ENCODE data around the gene FSIP2. TPM values are rescaled to one million over a fixed set of nuclear protein-coding genes. Genes with fewer than 3 reads are reported as not detected.

FSIP2 gene
- polyA plus RNA-seq, 3 donors: not detected

DNA sequence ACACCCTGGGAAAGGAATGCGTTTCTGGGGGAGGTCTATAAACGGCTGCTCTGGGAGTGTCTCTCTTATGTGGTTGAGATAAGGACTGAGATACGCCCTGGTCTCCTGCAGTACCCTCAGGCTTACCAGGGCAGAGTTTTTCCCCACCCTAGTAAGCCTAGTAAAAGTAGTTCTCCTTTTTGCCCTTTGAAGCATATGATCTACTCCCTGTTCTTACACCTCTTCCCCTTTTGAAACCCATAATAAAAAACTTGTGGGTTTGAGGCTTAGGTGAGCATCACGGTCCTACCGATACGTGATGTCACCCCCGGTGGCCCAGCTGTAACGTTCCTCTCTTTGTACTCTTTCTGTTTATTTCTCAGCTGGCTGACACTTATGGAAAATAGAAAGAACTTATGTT is 97.4 kb downstream of the FSIP2 start:
- Histone ChIP-seq H3K27ac (ENCODE audit: low read depth in 1 of 2, low read length in 2 of 2) (no peak overlapping the region), H3K4me1 (ENCODE audit: control insufficient read depth in 1 of 2, insufficient read depth in 2 of 2, low read length in 2 of 2) (no peaks in the 10 kb centered on the region), H3K9ac (ENCODE audit: insufficient read depth, low read length, poor library complexity, severe bottlenecking) (no peak overlapping the region), H3K4me2 (replicated peaks; ENCODE audit: extremely low read depth, low read length, poor library complexity, severe bottlenecking) (no peak overlapping the region), H2AFZ (ENCODE audit: insufficient read depth, low read depth, low read length, poor library complexity, severe bottlenecking) (no peak overlapping the region), H3K4me3 (replicated peaks in 1 of 3; ENCODE audit: low read depth in 2 of 3, low read length in 3 of 3) (no peak overlapping the region), H3K36me3 (replicated peaks in 1 of 2; ENCODE audit: control insufficient read depth in 1 of 2, insufficient read depth in 2 of 2, low read length in 2 of 2) (no peaks in the 10 kb centered on the region), H3K79me2 (ENCODE audit: insufficient read depth, low read length) (no peaks in the 10 kb centered on the region), H3K9me3 (replicated peaks in 1 of 2; ENCODE audit: control insufficient read depth in 1 of 2, insufficient read depth in 1 of 2, low read length in 2 of 2) (peaks cover 11 to 19% of the 10 kb centered on the region in 2 donors), H3K27me3 (ENCODE audit: control insufficient read depth in 2 of 2, insufficient read depth in 2 of 2, low read length in 2 of 2) (no peaks in the 10 kb centered on the region), H4K20me1 (ENCODE audit: insufficient read depth, low read length) (no peaks in the 10 kb centered on the region)
- H3K9me3 Mint-ChIP-seq: peaks cover 2 to 20% (median 11%) of the 10 kb centered on the region in 7 donors
- WGBS (ENCODE audit: insufficient coverage): no CpG with 5 or more reads among the region's 8 CpGs
- H3K27me3 Mint-ChIP-seq (ENCODE audit: low read depth in 3 of 3): no peaks in the 10 kb centered on the region
- no peak overlapping the region for H3K27ac Mint-ChIP-seq
- H3K4me3 Mint-ChIP-seq: no peak overlapping the region
- H3K36me3 Mint-ChIP-seq: no peaks in the 10 kb centered on the region
- intact Hi-C loops (cut with micrococcal nuclease): no loop called here
- TF ChIP-seq, protein P1, sequence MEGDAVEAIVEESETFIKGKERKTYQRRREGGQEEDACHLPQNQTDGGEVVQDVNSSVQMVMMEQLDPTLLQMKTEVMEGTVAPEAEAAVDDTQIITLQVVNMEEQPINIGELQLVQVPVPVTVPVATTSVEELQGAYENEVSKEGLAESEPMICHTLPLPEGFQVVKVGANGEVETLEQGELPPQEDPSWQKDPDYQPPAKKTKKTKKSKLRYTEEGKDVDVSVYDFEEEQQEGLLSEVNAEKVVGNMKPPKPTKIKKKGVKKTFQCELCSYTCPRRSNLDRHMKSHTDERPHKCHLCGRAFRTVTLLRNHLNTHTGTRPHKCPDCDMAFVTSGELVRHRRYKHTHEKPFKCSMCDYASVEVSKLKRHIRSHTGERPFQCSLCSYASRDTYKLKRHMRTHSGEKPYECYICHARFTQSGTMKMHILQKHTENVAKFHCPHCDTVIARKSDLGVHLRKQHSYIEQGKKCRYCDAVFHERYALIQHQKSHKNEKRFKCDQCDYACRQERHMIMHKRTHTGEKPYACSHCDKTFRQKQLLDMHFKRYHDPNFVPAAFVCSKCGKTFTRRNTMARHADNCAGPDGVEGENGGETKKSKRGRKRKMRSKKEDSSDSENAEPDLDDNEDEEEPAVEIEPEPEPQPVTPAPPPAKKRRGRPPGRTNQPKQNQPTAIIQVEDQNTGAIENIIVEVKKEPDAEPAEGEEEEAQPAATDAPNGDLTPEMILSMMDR (IDR thresholded peaks at IDR 0.05): no peak
- H3K4me1 Mint-ChIP-seq: no peaks in the 10 kb centered on the region
- no peak for DNase-seq

DNA sequence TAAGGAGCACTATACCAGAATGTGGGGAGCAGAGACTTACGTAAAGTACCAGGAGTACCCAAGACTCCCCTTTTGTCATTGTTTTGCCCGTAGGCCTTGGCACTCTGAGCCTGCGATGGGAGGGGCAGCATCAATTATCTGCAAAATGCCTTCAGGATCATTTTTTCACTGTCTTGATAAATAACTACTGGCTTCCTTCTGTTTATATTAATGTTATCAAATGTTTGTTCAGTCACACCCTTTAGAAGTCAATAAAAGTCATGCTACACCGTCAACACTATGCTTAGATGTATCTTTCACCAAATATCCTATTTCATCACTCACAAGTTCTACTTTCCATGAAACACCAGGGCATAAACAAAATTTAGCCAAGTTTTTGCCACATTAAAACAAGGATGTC is 116.3 kb downstream of the FSIP2 start:
- Histone ChIP-seq H3K4me1 (ENCODE audit: control insufficient read depth in 1 of 2, insufficient read depth in 2 of 2, low read length in 2 of 2) (no peaks in the 10 kb centered on the region), H4K20me1 (ENCODE audit: insufficient read depth, low read length) (no peaks in the 10 kb centered on the region), H3K9ac (ENCODE audit: insufficient read depth, low read length, poor library complexity, severe bottlenecking) (no peak overlapping the region), H3K27me3 (ENCODE audit: control insufficient read depth in 2 of 2, insufficient read depth in 2 of 2, low read length in 2 of 2) (no peaks in the 10 kb centered on the region), H3K27ac (ENCODE audit: low read depth in 1 of 2, low read length in 2 of 2) (no peak overlapping the region), H3K4me3 (replicated peaks in 1 of 3; ENCODE audit: low read depth in 2 of 3, low read length in 3 of 3) (no peak overlapping the region), H3K9me3 (replicated peaks in 1 of 2; ENCODE audit: control insufficient read depth in 1 of 2, insufficient read depth in 1 of 2, low read length in 2 of 2) (peaks cover 17 to 21% of the 10 kb centered on the region in 2 donors), H2AFZ (ENCODE audit: insufficient read depth, low read depth, low read length, poor library complexity, severe bottlenecking) (no peak overlapping the region), H3K4me2 (replicated peaks; ENCODE audit: extremely low read depth, low read length, poor library complexity, severe bottlenecking) (no peak overlapping the region), H3K79me2 (ENCODE audit: insufficient read depth, low read length) (no peaks in the 10 kb centered on the region), H3K36me3 (replicated peaks in 1 of 2; ENCODE audit: control insufficient read depth in 1 of 2, insufficient read depth in 2 of 2, low read length in 2 of 2) (no peaks in the 10 kb centered on the region)
- peaks cover 6 to 14% (median 11%) of the 10 kb centered on the region in 7 donors for H3K9me3 Mint-ChIP-seq
- intact Hi-C loops (cut with micrococcal nuclease): no loop called here
- no peak for DNase-seq
- 94% methylated on average over 3 of the region's 4 CpGs for WGBS (ENCODE audit: insufficient coverage)
- H3K27me3 Mint-ChIP-seq (ENCODE audit: low read depth in 3 of 3): peaks cover 0 to 1% (median 0%) of the 10 kb centered on the region in 3 donors
- H3K4me1 Mint-ChIP-seq: no peaks in the 10 kb centered on the region
- H3K4me3 Mint-ChIP-seq: no peak overlapping the region
- H3K27ac Mint-ChIP-seq: no peak overlapping the region
- H3K36me3 Mint-ChIP-seq: no peaks in the 10 kb centered on the region
- TF ChIP-seq, protein P1 (IDR thresholded peaks at IDR 0.05): no peak

Measured in CD14-positive monocyte (primary cell).